ENCODE measurements around the gene KLHL22.
"Not testable (repeated sequence)": the region's sequence is repeated elsewhere in the genome, so short reads cannot be mapped to it uniquely, and the experiment has no call there.

KLHL22 gene

DNA sequence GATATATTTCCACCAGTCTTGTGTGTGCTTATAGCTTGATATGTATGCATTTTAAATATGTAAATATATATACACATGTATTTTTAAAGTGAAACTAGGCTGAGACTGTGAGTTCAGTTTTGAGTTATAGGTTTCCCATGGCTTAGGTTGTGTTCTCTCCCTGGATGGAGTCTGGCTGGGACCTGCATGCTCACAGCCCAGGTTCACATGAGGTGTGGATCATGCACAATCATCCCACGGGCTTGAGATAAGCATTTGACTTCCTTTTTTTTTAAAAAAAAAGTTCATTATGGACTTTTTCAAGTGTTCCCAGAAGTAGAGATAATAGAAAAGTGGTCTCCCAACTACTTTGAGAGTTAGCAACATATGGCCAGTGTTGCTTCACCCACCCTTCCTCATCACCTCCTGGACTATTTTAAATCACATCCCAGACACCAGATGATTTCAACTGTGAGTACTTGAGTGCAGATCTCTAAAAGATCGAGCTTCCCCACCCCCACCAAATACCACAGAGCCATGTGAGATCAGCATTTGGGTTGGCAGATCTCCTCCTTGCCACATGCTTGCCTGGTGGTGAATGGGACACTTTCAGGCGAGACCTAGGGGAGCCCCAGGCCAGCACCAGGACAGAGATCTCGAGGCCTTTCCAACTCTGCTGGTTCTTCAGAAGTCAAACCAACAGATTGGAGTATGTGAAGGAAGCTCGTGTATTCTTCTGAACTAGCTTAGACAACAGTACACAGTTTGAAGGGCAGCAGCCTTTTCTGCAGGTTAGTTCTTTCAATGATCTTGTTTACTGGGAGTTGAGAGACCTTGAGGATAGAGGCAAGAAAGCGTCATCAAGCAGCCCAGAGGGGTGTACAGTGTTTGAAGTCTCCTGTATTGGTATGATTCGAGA, 27.7 kb upstream of the KLHL22 start:
- DNase-seq, result no peak

DNA sequence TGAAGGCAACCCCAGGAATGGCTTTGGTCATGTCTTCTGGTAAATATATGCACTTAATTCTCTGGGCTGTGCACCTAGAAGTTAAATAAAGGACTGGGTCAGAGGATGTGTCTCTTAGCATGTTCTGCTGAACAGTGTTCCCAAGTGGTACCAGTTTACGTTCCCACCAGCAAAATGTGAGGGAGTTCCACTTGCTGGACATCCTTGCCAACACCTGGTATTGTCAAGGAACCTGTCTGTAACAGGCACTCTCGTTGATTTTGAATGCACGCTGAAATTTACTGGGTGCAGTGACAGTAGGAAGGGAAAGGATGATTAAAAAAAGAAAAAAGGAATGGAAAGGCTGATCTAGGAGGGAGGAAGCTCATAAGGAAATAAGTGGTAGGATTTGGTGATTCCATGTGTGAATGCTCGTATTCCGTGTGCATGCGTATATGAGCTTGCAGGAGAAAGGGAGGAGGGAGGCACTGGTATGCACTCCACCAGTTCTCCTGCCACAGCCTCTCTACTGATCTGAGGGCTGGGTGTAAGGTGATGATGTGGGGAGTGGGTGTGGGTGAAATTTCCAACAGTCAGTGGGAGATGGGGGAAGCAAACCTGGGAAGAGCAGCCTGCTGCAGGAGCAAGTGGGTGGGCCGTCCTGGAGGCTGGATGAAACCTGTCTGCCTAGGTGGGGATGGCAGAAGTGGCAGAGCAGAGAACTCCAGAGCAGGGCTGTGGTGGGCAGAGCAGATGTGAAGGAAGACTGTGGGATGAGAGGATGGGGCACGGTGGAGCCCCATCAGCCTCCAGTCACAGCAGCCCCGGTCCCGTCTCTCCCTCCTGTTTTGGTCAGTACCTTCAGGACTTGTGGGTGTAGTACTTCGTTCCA, 26.8 kb upstream of the KLHL22 start:
- DNase-seq, result no peak

DNA sequence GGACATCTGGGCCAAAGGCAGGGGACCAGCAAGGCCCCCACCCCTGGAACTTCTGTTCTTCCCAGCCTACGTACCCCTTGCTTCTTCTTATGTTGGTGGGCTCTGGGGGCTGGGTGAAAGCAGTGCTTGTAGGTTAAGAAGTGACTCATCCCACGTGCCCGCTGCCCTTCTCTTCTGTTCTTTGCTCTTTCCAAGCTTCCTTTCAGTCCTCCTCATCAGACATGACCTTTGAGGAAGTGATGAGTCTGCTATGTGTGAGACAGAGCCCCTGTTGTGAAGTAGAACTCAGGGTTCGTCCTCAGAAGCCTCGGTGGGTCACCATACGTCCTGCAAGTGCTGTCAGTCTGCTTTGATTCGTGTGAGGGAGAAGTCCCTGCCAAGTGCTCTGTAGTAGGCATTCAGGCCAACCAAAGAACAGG, 24.5 kb upstream of the KLHL22 start:
- no peak for DNase-seq

DNA sequence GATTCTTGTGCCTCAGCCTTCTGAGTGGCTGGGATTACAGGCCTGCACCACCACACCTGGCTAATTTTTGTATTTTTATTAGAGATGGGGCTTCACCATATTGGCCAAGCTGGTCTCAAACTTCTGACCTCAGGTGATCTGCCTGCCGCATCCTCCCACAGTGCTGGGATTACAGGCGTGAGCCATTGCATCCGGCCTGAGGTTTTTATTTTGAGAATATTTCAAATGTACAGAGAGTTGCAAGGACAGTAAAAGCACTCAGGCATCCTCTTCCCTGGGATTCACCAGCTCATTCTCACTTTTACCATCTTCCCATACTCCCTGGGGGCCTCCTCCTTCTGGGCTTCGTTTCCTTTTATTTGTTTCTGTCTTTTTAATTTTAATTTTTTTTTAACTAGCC, 24.0 kb upstream of the KLHL22 start:
- DNase-seq, result no peak

DNA sequence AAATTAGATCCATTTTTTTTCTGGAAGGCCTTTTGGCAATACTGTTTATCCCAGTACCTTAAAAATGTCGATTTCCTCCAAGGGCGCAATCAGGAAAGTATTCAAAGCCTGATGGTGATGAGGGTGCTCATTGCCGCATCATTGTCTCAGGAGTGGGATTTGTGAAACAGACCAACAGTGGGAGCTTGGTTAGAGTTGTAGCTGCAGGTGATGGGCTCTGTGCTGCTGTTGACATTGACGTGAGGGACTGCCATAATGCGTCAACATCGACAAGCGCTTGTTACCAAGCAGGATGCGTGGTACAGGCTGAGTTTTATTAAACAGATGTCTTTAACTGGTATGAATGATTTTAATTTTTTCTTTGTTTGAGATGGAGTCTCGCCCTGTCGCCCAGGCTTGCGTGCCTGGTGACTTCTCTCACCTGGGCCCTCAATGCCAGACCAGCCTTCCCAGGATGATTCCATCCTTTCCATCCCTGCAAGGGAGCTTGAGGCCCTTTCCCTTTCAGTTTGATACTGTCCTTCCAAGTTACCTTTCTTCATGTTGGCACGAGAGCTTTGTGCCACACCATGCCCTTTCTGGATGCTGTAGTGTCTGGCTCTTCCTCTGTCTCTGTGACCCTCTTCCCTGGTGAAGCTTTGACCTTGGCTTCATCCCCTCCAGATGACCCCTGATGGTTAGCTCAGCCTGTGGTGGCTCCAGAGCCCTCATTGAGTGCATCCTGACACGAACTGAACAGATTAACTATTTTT, 22.4 kb upstream of the KLHL22 start:
- no peak for DNase-seq

DNA sequence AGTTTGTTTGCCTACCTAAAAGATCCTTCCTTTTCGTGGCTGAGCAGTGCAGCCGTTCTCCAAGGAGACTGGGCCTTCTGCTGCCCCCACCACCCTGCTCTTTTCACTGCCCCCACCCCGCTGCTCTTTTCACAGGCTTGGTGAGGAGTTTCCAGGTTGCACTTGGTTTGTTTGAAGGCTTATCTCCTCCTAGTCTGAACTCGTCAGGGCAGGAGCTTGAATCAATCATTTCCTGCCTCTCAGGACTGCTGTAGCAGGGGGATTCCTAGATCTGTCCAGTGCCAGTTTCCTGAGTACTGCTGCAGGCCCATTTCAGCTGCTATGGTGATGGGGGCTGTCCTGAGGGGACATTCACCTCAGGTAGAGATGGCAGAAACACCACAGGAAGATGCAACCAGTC, 21.8 kb upstream of the KLHL22 start:
- no peak for DNase-seq

DNA sequence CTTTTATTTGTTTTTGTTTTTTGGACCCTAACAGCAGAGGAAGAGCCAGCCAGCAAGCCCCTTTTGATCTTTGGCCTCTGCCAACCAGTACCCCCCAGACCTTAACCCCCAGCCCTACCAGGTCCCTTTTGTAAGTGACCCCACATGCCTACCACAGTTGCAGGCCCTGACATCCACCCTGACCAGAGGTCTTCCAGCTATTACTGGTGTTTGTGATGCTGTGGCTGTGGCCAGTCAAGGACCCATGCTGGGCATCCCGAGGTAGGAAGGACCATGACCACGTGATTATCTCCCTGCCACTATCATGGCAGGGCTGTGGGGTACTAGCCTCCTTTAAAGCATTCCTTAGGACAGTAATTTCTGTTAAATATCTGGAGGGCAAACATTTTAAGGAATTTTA, 20.8 kb upstream of the KLHL22 start:
- DNase-seq, result no peak

DNA sequence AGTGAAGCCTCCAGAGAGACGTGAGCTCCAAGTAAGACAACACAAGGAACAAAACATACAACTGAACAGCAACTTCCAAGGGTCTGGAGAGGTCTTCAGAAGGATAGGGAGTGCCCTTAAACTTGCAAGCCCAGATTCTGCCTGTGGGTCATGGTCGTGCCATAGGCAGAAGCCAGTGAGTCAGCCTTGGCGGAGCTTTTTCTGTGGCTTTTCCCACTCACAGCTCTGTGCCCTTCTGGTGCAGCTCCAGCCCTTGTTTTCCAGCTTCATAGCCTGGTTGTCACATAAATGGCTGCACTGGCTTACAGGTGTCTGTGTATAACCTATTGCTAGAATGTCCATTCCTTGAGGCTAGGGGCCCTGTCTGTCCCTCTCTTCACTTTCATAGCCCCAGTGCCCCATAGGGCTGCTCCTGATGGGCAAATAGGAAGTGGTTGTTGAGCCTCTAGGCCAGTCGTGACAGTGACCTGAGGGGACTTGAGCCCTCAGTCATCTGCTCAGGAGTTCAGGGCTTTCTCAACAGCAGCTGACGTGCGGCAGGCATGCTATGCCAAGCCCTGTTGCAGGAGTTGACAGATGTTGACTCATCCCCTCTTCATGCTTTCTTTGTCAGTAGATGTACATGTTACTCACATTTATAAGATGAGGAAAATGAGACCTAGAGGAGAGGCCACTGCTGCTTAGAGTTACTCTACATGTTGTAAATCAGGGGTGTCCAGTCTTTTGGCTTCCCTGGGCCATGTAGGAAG, 19.2 kb upstream of the KLHL22 start:
- no peak for DNase-seq

DNA sequence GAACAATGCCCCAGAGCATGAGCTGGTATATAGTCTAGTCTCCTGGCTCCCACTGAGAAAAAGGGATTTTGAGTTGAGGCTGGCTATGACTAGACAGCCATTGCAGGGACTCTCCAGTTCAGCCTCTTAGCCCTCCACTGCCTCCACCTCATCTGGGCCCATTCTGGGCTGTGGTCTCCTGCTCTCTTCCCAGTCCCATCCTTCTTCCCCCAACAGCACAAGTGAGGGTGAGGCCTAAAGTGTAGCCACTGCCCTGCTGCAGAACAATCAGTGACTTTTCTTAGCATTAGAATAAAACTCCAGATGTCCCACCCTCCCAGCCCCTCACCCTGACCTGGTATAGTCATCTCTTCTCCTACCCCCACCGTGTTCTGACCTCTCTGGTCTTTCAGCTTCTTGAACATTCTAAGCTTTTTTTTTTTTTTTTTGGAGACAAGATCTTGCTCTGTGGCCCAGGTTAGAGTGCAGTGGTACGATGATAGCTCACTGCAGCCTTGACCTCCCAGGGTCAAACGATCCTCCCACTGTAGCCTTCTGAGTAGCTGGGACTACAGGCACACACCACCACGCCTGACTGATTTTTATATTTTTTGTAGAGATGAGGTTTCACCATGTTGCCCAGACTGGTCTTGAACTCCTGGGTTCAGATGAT, 16.1 kb upstream of the KLHL22 start:
- no peak for DNase-seq

DNA sequence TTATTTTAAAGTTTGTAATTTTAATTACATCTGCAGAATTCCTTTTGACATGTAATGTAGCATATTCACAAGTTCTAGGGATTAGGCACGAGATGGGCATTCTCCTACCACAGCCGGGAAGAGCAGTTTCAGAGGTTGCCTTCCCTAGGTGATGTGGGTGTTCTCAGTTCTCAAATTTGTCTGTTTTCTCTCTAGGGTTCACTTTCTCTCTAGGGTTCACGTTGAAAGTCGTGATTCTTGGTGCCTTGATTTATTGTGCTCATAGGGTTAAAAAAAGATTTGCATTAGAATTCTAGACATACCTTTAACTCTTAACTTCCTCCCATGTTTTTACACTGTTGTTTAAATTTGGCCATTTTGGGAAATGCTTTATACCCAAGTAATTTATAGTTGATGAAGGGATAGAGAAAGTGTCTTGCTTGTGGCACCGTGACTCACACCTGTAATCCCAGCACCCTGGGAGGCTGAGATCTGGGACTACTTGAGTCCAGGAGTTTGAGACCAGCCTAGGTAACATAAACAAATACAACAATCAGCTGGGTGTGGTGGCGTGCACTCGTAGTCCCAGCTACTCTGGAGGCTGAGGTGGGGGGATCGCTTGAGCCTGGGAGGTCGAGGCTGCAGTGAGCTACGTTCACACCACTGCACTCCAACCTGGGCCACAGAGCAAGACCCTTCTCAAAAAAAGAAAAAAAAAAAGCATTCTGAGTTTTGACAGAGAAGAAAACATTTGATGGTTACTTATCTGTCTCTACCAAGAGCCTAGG, 15.4 kb upstream of the KLHL22 start:
- no peak for DNase-seq

DNA sequence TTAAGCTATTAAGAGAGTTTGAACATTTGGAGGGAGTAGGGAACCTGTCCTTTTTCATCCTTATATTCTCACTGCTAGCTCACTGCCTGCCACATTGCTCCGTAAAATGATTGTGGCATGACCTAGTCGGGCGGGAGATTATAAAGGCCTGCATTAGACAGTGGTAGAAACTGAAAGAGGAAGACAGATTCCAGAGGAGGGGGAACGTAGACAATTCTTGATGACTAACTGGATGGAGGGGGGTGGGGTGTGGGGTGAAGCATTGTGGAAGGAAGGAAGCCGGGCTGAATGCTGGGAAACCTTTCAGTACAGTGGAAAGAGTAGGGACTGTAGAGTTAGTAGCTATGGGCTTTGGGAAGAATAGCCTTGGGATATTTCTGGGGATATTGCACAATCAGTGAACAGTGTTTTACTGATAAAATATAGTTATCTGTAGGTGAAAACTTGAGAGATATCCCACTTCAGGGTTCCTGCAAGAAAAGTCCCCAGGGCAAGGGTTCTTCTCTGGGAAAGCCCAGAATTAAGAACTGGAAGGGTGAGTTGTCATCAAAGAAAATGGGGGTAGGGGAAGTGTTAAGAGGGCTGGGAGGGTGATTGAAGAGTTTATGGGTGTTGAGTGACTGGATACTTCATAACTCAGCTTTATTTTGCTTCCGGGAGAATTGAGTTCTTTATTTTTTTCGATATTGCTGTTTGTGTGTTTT, 13.9 kb upstream of the KLHL22 start:
- DNase-seq, result no peak

DNA sequence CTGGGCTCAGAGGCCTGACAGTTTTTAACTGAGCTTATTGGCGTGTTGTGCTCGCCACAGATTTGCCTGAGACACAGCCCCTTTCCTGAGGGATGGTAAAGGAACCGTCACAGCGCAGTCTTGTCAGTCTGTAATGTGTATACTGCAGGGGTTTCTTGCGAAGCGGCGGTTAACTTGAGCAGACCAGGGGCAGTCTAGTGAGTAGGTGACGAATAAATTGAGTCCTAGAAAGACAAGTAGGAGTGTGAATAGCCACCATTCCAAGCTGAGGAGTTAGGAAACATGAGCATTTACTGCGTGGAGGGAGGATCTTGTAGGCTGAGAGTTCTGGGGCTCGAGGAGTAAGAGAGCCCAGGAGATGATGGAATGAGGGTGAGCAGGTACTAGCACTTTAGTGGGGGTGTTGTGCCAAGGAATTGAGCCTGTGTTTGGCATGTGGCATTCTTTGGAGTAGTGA, 13.2 kb upstream of the KLHL22 start:
- DNase-seq, result no peak

DNA sequence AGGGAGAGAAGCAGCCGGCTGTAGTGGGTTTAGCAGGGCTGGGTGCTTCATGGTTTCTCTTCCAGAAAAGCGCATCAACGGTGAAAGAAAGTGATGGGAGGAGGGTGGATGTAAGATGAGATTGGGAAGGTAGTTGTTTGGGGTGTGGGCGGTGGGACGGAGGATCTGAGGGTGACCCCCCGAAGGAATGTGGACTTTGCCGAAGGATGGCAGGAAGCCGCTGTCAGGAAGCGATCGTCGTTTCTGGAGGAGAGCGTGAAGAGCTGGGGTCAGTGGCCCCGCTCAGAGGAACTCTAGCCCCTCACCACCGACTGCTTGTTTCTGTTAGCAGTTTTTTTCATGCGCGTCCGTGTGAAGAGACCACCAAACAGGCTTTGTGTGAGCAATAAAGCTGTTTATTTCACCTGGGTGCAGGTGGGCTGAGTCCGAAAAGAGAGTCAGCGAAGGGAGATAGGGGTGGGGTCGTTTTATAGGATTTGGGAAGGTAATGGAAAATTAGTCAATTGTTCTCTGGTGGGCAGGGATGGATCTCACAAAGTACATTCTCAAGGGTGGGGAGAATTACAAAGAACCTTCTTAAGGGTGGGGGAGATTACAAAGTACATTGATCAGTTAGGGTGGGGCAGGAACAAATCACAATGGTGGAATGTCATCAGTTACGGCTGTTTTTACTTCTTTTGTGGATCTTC, 12.6 kb upstream of the KLHL22 start:
- not testable (repeated sequence) for DNase-seq

DNA sequence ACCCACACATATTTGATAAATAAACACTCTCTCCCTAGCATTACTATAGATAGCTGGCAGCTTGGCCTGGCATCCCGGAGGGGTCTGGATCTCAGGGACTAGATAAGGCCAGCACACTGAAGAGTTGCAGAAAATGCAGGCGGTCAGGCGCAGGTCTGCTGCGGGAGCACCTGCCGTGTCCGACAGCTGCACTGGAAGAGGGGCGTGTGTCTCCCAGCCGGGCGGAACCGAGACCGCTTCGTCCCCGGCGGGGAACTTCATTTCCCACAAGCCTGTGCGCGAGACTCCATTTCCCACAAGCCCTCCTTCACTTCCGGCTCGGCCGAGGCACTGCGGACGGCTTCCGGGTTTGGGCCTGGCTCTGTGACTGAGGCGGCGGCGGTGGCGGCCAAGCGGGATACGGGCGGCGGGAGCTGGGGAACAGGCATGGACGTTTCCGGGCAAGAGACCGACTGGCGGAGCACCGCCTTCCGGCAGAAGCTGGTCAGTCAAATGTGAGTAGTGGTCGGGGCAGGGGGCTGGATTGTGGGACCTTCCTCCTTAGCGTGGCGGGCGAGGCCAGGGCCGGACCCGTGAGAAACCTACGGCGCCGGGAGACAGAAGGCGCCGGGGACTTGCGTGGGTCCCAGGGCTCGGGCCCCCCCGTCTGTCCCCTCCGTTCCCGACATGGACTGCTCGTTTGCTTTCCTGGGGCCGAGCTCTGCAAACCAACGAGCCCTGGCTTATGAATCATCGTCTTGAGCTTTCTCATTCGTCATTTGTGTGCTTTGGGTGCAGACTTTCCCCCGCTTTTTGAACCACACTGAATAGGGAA, 11.9 kb upstream of the KLHL22 start, which contains the start of gene MED15:
MED15 (plus strand) TSS at position 358 of the 814 bp plus-strand sequence; CDS start at position 427, 69 bp downstream.
- DNase-seq, result peak; percentile 89

DNA sequence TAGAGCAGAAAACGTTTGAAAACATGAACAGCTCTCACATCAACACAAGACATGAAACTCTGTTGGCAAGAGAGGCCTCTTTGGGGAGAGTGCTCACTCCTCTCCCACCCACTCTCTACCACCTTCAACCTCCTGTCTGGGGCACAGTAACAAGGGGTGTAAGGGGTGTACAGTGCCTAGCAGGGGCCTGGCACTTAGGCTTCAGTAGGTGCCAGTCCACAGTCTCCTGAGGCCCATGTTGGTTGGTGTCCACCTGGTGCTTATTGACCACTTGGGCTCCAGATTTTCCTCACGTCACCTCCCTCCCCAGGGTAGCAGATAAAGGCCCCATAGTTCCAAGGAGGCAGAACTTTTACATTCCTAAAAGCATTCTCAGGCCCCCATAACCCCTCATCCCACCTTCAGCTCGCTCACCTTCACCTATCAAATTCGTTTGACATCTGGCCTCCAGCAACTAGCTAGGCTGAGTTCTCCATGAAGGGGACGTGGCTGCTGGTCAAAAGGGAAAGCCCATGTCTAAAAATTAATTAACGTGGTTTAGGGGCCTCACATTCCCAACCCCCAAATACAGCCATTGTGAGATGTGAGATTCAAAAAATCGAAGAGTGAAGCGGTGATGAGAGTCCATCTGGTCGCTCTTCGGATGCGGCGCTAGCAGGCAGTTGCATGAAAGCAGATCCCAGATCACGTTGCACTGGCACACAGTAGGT, 11.1 kb upstream of the KLHL22 start:
- DNase-seq, result no peak

DNA sequence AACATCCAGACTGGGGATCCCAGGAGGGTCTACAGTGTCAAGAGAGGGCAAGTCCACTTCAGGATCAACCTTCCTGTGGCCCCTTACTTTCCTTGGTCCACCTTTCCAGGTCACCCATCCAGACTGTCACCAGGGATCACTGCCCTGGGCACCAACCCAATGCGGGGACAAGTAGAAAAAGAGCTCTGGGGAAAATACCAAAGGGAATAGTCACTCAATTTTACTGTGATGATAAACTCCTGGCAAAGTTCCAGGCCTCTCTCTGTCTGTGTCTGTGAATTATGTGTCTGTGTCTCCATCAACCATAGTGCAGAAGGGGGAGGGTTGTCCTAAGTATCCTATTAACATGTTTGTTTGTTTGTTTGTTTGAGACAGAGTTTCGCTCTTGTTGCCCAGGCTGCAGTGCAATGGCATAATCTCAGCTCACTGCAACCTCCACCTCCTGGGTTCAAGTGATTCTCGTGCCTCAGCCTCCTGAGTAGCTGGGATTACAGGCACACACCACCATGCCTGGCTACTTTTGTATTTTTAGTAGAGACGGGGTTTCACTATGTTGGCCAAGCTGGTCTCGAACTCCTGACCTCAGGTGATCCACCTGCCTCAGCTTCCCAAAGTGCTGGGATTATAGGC, 8.8 kb upstream of the KLHL22 start:
- DNase-seq, result peak; percentile 4

DNA sequence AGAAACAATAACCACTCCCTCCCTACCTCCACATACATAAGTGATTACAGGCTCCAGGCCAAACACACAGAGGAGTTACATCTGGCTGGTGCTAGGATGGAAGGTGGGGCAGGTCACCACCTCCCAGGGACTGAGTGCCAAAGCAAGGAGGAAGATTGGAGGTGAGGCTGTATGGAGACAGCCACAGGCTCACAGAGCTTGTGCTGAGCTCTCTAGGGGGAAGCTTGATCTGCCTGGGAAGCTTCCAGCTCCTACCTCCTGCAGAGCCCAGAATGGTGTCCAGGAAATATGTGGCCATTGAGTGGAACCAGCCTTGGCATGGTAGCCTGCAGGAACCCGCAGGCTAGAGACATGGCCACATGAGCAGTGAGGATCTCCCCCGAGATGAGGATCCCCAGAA, 8.2 kb upstream of the KLHL22 start:
- DNase-seq, result no peak

DNA sequence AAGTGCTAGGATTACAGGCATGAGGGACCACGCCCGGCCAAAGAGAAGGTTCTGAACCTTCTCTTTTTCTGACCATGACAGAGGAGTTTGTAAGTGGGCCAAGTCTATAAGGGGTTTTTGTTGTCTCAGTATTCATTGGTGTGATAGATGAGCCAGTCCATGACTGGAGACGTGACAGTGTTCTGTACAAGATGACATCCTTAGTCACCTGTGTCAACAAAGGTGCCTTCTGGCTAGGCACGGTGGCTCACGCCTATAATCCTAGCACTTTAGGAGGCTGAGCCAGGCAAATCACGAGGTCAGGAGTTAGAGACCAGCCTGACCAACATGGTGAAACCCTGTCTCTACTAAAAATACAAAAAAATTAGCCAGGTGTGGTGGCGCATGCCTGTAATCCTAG, 4.2 kb upstream of the KLHL22 start:
- DNase-seq, result peak; percentile 8
